Measurements from ENCODE around the gene SYT5. TPM values are rescaled to one million over a fixed set of nuclear protein-coding genes. Genes with fewer than 3 reads are reported as not detected.

Gene SYT5
- total and polyA plus RNA-seq, 2 of the 13 experiments (the other 11 are each of a cell fraction or from before 2014, with no cell fraction given) = not detected

GRCh38 chr19:55229145-55229788, 49.2 kb upstream of the SYT5 start (continued):
- TF ChIP-seq PHF8 (CRISPR knock-in tag; IDR thresholded peaks at IDR 0.05) (0 out of 2 replicates have a peak, but pooled peaks have one; percentile 6), SRSF4 (IDR thresholded peaks at IDR 0.05; ENCODE audit: low read depth, low read length, poor library complexity, severe bottlenecking) (no peak), FIP1L1 (IDR thresholded peaks at IDR 0.05; ENCODE audit: borderline replicate concordance, insufficient read depth, low read depth, low read length) (no peak), NAIF1 (CRISPR knock-in tag; IDR thresholded peaks at IDR 0.05; ENCODE audit: borderline replicate concordance) (no peak), CBX5 (CRISPR knock-in tag; IDR thresholded peaks at IDR 0.05; ENCODE audit: borderline replicate concordance) (no peak)

GRCh38 chr19:55228403-55229031, 48.4 kb upstream of the SYT5 start, which contains the start of gene TMEM86B:
Gene TMEM86B, minus strand, starts transcription at chr19:55228763. Its CDS starts 22 bp downstream, at chr19:55228741.
- peak; percentile 95 for FAIRE-seq
- H3K9me3 ChIP-seq (ENCODE audit: low read length) = no peaks in the 10 kb centered on the region
- no TSS peak for BruUV-seq (replicated peaks)
- POLR2A ChIA-PET = interaction anchor here (1.1 to 2.3 kb wide), 6 partner anchors 19 to 275 kb away, joined by 3 to 12 read pairs (median 6); partner anchors contain the start of genes PPP6R1, PTPRH and UBE2S
- peak within 1 kb of the TSS; percentile 37 to 67 (median 41) for H3K4me3 ChIP-seq (replicated peaks in 1 of 3; ENCODE audit: insufficient read depth in 1 of 3, low read depth in 2 of 3, low read length in 3 of 3)
- peaks cover 71% of the 10 kb centered on the region for H3K4me1 ChIP-seq (ENCODE audit: insufficient read depth, low read length)
- no peaks in the 10 kb centered on the region for H3K27me3 ChIP-seq (ENCODE audit: control insufficient read depth in 1 of 2, insufficient read depth in 2 of 2, low read length in 2 of 2)
- peaks cover 14 to 37% of the 10 kb centered on the region in 2 experiments; a peak in 4 of 5 replicates for H3K36me3 ChIP-seq (replicated peaks in 1 of 2; ENCODE audit: control insufficient read depth in 1 of 2, insufficient read depth in 2 of 2, low read length in 2 of 2)
- H2AFZ ChIP-seq (ENCODE audit: low read length) = no peak within 1 kb of the TSS
- peak; percentile 88 for DNase-seq (ENCODE audit: low spot score)
- peaks cover 4% of the 10 kb centered on the region for H3K79me2 ChIP-seq (ENCODE audit: insufficient read depth, low read length)
- peak within 1 kb of the TSS; percentile 76 for H3K27ac ChIP-seq (ENCODE audit: extremely low read length, insufficient read depth, low read length)
- in situ Hi-C loops (cut with HindIII; ENCODE audit: extremely low pct_ligation_motif_present, low pct_unique_long_range_greater_than_20kb) = no loop called here
- H3K9ac ChIP-seq (ENCODE audit: insufficient read depth, low read depth, low read length) = peak within 1 kb of the TSS; percentile 60
- H3K4me2 ChIP-seq (ENCODE audit: low read depth, low read length) = peak within 1 kb of the TSS; percentile 88
- no peaks in the 10 kb centered on the region for H4K20me1 ChIP-seq (ENCODE audit: insufficient read depth, low read length)
- WGBS (ENCODE audit: low lambda C conversion rate) = 0% methylated on average over 7 of the region's 12 CpGs
- intact Hi-C loops (cut with micrococcal nuclease; ENCODE audit: unreplicated experiment) = no loop called here
- CTCF ChIA-PET (ENCODE audit: low intra/inter-chr PET ratio, low total read pairs) = no interaction called here
- peak; percentile 94 for ATAC-seq
- TF ChIP-seq CHD4 (IDR thresholded peaks at IDR 0.05; ENCODE audit: borderline replicate concordance, low read length) = no peak
- TF ChIP-seq ZFYVE20 (CRISPR knock-in tag; IDR thresholded peaks at IDR 0.05; ENCODE audit: borderline replicate concordance, low read depth) = no peak
- peak; percentile 67 for TF ChIP-seq BORCS8-MEF2B (CRISPR knock-in tag; IDR thresholded peaks at IDR 0.05)
- peak; percentile 36; the same call in 1 of the 2 replicates for TF ChIP-seq PHF8 (CRISPR knock-in tag; IDR thresholded peaks at IDR 0.05)
- TF ChIP-seq, protein P1, sequence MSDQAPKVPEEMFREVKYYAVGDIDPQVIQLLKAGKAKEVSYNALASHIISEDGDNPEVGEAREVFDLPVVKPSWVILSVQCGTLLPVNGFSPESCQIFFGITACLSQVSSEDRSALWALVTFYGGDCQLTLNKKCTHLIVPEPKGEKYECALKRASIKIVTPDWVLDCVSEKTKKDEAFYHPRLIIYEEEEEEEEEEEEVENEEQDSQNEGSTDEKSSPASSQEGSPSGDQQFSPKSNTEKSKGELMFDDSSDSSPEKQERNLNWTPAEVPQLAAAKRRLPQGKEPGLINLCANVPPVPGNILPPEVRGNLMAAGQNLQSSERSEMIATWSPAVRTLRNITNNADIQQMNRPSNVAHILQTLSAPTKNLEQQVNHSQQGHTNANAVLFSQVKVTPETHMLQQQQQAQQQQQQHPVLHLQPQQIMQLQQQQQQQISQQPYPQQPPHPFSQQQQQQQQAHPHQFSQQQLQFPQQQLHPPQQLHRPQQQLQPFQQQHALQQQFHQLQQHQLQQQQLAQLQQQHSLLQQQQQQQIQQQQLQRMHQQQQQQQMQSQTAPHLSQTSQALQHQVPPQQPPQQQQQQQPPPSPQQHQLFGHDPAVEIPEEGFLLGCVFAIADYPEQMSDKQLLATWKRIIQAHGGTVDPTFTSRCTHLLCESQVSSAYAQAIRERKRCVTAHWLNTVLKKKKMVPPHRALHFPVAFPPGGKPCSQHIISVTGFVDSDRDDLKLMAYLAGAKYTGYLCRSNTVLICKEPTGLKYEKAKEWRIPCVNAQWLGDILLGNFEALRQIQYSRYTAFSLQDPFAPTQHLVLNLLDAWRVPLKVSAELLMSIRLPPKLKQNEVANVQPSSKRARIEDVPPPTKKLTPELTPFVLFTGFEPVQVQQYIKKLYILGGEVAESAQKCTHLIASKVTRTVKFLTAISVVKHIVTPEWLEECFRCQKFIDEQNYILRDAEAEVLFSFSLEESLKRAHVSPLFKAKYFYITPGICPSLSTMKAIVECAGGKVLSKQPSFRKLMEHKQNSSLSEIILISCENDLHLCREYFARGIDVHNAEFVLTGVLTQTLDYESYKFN (CRISPR knock-in tag; conservative IDR thresholded peaks at IDR 0.05) = peak; percentile 92
- TF ChIP-seq FOXA1 (IDR thresholded peaks at IDR 0.05) = no peak
- TF ChIP-seq FOXA1 (CRISPR knock-in tag; IDR thresholded peaks at IDR 0.05) = peak; percentile 54; the same call in 1 of the 2 replicates
- no peak for TF ChIP-seq STAG1 (CRISPR knock-in tag; IDR thresholded peaks at IDR 0.05)
- 0 out of 2 replicates have a peak, but pooled peaks have one; percentile 33 for TF ChIP-seq KDM6A (CRISPR knock-in tag; IDR thresholded peaks at IDR 0.05; ENCODE audit: low read depth)
- TF ChIP-seq RAD21 (CRISPR knock-in tag; IDR thresholded peaks at IDR 0.05) = peak; percentile 49; the same call in 1 of the 2 replicates
